ENCODE data around the gene DAAM1.

DAAM1 gene

DNA sequence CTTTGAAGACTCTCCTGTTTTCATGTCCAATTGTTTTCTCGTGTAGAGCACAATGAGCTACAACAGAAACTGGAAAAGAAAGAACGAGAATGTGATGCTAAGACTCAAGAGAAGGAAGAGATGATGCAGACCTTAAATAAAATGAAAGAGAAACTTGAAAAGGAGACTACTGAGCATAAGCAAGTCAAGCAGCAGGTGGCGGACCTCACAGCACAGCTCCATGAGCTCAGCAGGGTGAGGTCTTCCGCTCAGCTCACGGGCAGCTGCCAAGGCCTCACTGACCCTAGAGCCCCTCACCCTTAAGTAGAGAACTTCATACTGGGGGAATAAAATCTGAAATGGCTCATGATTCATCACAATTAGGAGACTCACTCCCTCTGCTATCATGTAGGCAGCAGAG lies 142.0 kb downstream of the DAAM1 start:
- Mint-ChIP-seq H3K36me3 (ENCODE audit: low read depth) (peaks cover 74% of the 10 kb centered on the region), H3K4me1 (peaks cover 11% of the 10 kb centered on the region)

DNA sequence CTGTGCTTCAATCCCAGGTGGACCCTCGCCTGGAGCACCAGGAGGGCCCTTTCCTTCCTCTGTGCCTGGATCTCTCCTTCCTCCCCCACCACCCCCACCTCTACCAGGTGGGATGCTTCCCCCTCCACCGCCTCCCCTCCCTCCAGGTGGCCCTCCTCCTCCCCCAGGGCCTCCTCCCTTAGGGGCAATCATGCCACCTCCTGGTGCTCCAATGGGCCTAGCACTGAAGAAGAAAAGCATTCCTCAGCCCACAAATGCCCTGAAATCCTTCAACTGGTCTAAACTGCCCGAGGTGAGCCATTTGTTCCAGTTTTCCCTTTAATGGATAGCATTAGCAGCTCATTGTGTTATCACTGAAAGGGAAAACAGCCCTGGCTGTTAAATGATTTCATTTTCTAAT lies 142.8 kb downstream of the DAAM1 start:
- H3K4me3 Mint-ChIP-seq: no peak overlapping the region
- no peaks in the 10 kb centered on the region for H3K27me3 Mint-ChIP-seq (ENCODE audit: low read depth, poor library complexity)
- peaks cover 11% of the 10 kb centered on the region for H3K4me1 Mint-ChIP-seq
- TF ChIP-seq, protein P1, sequence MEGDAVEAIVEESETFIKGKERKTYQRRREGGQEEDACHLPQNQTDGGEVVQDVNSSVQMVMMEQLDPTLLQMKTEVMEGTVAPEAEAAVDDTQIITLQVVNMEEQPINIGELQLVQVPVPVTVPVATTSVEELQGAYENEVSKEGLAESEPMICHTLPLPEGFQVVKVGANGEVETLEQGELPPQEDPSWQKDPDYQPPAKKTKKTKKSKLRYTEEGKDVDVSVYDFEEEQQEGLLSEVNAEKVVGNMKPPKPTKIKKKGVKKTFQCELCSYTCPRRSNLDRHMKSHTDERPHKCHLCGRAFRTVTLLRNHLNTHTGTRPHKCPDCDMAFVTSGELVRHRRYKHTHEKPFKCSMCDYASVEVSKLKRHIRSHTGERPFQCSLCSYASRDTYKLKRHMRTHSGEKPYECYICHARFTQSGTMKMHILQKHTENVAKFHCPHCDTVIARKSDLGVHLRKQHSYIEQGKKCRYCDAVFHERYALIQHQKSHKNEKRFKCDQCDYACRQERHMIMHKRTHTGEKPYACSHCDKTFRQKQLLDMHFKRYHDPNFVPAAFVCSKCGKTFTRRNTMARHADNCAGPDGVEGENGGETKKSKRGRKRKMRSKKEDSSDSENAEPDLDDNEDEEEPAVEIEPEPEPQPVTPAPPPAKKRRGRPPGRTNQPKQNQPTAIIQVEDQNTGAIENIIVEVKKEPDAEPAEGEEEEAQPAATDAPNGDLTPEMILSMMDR (IDR thresholded peaks at IDR 0.05): no peak
- peaks cover 76% of the 10 kb centered on the region for H3K36me3 Mint-ChIP-seq (ENCODE audit: low read depth)
- no peak overlapping the region for H3K27ac Mint-ChIP-seq
- DNase-seq: no peak
- H3K9me3 Mint-ChIP-seq: no peaks in the 10 kb centered on the region

More for the DNA sequence above, 142.0 kb downstream of the DAAM1 start:
- TF ChIP-seq, protein P1 (IDR thresholded peaks at IDR 0.05): no peak
- no peak overlapping the region for H3K27ac Mint-ChIP-seq
- DNase-seq: no peak
- no peaks in the 10 kb centered on the region for H3K27me3 Mint-ChIP-seq (ENCODE audit: low read depth, poor library complexity)
- no peak overlapping the region for H3K4me3 Mint-ChIP-seq
- H3K9me3 Mint-ChIP-seq: no peaks in the 10 kb centered on the region

DNA sequence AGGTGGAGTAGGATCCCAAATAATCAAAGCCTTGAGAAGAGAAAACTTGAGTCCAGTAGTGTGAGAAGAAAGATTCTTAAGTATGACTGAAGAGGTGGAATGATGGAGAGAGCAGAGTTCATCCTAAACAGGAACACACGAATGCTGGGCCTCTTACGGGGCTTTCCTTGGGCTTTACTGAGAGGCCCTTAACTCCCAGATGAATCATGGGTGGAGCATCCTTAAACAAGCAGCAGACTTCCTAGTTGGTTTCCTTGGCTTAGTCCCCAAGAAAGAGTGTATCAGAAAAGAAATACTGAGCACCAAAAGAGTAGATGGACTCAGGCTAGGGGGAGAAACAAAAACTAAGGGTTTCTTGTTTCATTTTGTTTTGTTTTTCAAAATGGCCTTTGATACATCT lies 144.3 kb downstream of the DAAM1 start:
- Mint-ChIP-seq H3K4me1 (peaks cover 21% of the 10 kb centered on the region), H3K9me3 (no peaks in the 10 kb centered on the region), H3K4me3 (no peak overlapping the region), H3K27ac (no peak overlapping the region), H3K27me3 (ENCODE audit: low read depth, poor library complexity) (no peaks in the 10 kb centered on the region), H3K36me3 (ENCODE audit: low read depth) (peaks cover 71% of the 10 kb centered on the region)
- DNase-seq: no peak
- TF ChIP-seq, protein P1 (IDR thresholded peaks at IDR 0.05): no peak

DNA sequence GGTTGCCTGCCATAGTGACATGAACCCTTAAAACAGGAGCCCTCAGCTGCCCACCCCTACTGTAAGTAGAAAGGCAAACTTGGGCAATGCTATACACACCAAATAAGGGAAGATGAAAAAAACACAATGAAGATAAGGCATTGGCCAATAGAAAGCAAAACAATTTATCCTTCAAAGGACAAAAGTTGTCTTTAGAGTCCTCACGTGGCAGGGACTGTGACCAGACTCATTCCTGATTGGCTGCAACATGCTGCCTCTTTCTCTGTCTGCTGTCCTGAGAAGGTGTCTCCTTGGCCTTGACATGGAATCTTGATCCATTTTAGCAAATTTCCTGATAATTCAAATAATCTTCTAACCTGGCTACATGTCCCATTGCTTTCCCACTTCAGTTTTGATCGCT lies 144.8 kb downstream of the DAAM1 start:
- TF ChIP-seq, protein P1 (IDR thresholded peaks at IDR 0.05): no peak
- H3K36me3 Mint-ChIP-seq (ENCODE audit: low read depth): peaks cover 71% of the 10 kb centered on the region
- DNase-seq: no peak
- H3K27me3 Mint-ChIP-seq (ENCODE audit: low read depth, poor library complexity): no peaks in the 10 kb centered on the region
- peaks cover 24% of the 10 kb centered on the region for H3K4me1 Mint-ChIP-seq
- no peak overlapping the region for H3K27ac Mint-ChIP-seq
- H3K4me3 Mint-ChIP-seq: no peak overlapping the region
- no peaks in the 10 kb centered on the region for H3K9me3 Mint-ChIP-seq

DNA sequence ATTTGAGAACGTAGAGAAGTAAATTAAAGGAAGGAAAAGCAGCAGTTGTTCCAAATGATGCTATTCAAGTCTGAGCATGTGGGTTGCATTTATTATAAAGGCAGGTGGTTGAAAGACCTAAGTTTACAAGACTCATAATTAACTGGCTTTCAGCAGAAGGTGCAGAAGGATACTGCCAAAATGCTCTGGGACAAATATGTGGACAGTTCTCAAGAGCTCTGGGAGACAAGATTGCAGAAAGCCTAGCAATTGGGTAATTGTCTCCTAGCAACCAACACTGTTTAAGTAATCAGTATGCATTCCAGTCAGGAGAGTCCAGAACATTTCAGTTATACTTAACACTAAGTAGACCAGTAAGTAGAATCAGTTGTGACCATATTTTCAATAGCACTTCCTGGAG lies 145.2 kb downstream of the DAAM1 start:
- no peak overlapping the region for H3K4me3 Mint-ChIP-seq
- TF ChIP-seq, protein P1 (IDR thresholded peaks at IDR 0.05): no peak
- H3K4me1 Mint-ChIP-seq: peaks cover 26% of the 10 kb centered on the region
- H3K27ac Mint-ChIP-seq: no peak overlapping the region
- H3K36me3 Mint-ChIP-seq (ENCODE audit: low read depth): peaks cover 69% of the 10 kb centered on the region
- DNase-seq: no peak
- H3K9me3 Mint-ChIP-seq: no peaks in the 10 kb centered on the region
- H3K27me3 Mint-ChIP-seq (ENCODE audit: low read depth, poor library complexity): no peaks in the 10 kb centered on the region

DNA sequence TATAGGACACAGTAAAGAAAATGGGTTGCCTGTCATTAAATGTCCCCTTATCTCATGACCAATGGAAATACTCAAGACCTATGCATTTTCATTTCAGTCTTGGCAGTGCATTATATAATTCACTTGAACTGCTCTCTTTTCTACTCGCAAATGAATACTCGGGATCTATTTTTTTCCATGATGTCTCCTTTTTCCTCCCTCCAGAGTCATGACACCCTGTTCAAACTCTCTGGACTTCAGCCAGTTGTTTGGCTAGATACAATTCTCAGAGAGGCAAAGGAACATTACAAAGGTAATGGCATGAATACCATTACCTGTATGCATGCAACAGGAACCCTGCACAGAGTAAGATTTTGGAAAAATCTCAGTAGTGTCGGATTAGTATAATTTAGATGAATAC lies 145.8 kb downstream of the DAAM1 start:
- Mint-ChIP-seq H3K36me3 (ENCODE audit: low read depth) (peaks cover 63% of the 10 kb centered on the region), H3K4me1 (peaks cover 26% of the 10 kb centered on the region), H3K27me3 (ENCODE audit: low read depth, poor library complexity) (no peaks in the 10 kb centered on the region), H3K9me3 (no peaks in the 10 kb centered on the region), H3K27ac (no peak overlapping the region), H3K4me3 (no peak overlapping the region)
- TF ChIP-seq, protein P1 (IDR thresholded peaks at IDR 0.05): no peak
- DNase-seq: no peak
